Measurements from ENCODE around the gene TRIM62. TPM values are rescaled to one million over a fixed set of nuclear protein-coding genes. Genes with fewer than 3 reads are reported as not detected.

TRIM62 gene
- total RNA-seq (2014; rRNA removed; shearing (Covaris generic)) (2.0 and 2.4 TPM in 2 replicates), total RNA-seq (2022) (8.4 and 8.8 TPM in 2 replicates), Bru-seq, nascent RNA (percentile 50 among the genes with signal in this experiment), BruChase-seq, experiment 1, labeled RNA remaining after a 6-hour chase (percentile 53 among the genes with signal in this experiment), BruChase-seq, experiment 2, labeled RNA remaining after a 2-hour chase (percentile 52 among the genes with signal in this experiment)
- long read RNA-seq, transcript TRIM62-201 (5 exons, 3,437 nt): major isoform, 18 of 27 reads
- long read RNA-seq, partial matches to known transcripts: 4 of 27 reads
- long read RNA-seq, other reads (novel, unspliced or antisense): 5 of 27 reads

- H2AFZ ChIP-seq (ENCODE audit: low read length): peak within 1 kb of the TSS; percentile 9; the same call in 1 of the 2 replicates
- H3K4me1 ChIP-seq (ENCODE audit: insufficient read depth, low read length, poor library complexity, severe bottlenecking): peaks cover 21% of the 10 kb centered on the region
- H3K9me2 ChIP-seq (ENCODE audit: insufficient read depth, low read length): no peaks in the 10 kb centered on the region
- intact Hi-C loops (cut with micrococcal nuclease; ENCODE audit: unreplicated experiment): loop anchor here (2.0 kb wide), 1 partner anchor 75 kb away; the partner anchor contains the start of gene ZNF362
- peak within 1 kb of the TSS; percentile 74 for H3K4me3 ChIP-seq (ENCODE audit: low read depth, low read length, poor library complexity, severe bottlenecking)
- H3K9me3 ChIP-seq (ENCODE audit: low read length): no peaks in the 10 kb centered on the region
- peak; percentile 88 for DNase-seq (ENCODE audit: low spot score)
- TF ChIP-seq, protein P1, sequence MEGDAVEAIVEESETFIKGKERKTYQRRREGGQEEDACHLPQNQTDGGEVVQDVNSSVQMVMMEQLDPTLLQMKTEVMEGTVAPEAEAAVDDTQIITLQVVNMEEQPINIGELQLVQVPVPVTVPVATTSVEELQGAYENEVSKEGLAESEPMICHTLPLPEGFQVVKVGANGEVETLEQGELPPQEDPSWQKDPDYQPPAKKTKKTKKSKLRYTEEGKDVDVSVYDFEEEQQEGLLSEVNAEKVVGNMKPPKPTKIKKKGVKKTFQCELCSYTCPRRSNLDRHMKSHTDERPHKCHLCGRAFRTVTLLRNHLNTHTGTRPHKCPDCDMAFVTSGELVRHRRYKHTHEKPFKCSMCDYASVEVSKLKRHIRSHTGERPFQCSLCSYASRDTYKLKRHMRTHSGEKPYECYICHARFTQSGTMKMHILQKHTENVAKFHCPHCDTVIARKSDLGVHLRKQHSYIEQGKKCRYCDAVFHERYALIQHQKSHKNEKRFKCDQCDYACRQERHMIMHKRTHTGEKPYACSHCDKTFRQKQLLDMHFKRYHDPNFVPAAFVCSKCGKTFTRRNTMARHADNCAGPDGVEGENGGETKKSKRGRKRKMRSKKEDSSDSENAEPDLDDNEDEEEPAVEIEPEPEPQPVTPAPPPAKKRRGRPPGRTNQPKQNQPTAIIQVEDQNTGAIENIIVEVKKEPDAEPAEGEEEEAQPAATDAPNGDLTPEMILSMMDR (conservative IDR thresholded peaks at IDR 0.05; ENCODE audit: low read length): no peak
- TF ChIP-seq EZH2phosphoT487 (IDR thresholded peaks at IDR 0.05; ENCODE audit: borderline replicate concordance, low read depth, low read length): no peak
- no peaks in the 10 kb centered on the region for H3K36me3 ChIP-seq (ENCODE audit: insufficient read depth, low read length)
- H3K4me2 ChIP-seq (ENCODE audit: low read length): peak within 1 kb of the TSS; percentile 96
- H4K20me1 ChIP-seq (ENCODE audit: insufficient read depth, low read length): no peaks in the 10 kb centered on the region
- H3K27ac ChIP-seq (ENCODE audit: low read depth, low read length, poor library complexity, severe bottlenecking): peak within 1 kb of the TSS; percentile 18
- H3K79me2 ChIP-seq (ENCODE audit: insufficient read depth, low read depth, low read length): no peaks in the 10 kb centered on the region
- CTCF ChIA-PET (ENCODE audit: unreplicated experiment): interaction anchor here (1.7 kb wide), 1 partner anchor 76 kb away, joined by 3 read pairs; no protein-coding TSS in a partner anchor
- POLR2A ChIA-PET: interaction anchor here (1.0 to 2.0 kb wide), 4 partner anchors 8 to 75 kb away, joined by 4 to 8 read pairs (median 6); no protein-coding TSS in a partner anchor
- BruUV-seq (replicated peaks): no TSS peak
Measured at GRCh38 chr1:33181921-33182341, at the start of gene TRIM62. Gene TRIM62 (minus strand): TSS chr1:33182043. CDS start chr1:33181432, 611 bp downstream.

DNA sequence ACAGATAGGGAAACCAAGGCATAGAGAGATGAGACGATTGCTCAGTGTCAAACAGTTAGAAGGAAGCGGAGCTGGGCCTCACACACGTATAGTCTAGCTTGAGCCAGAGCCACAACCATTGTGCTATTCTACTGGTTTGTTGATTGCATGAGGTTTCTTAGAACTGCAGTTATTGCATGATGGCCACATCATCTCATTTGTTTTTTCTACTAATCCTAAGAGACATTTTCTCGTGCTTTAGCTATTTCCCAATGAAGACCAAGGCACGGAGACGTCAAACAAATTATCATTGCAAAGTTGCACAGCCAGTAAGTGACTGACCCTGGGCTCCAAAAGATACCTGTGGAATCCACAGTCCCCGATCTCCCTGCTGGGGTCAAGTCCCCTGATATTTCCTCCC lies 49.3 kb upstream of the TRIM62 start:
- Histone ChIP-seq H3K9me3 (ENCODE audit: low read length) (no peaks in the 10 kb centered on the region), H3K4me1 (ENCODE audit: insufficient read depth, low read length, poor library complexity, severe bottlenecking) (no peaks in the 10 kb centered on the region), H3K36me3 (ENCODE audit: insufficient read depth, low read length) (no peaks in the 10 kb centered on the region), H3K4me2 (ENCODE audit: low read length) (no peak overlapping the region), H3K4me3 (ENCODE audit: low read depth, low read length, poor library complexity, severe bottlenecking) (no peak overlapping the region), H2AFZ (ENCODE audit: low read length) (no peak overlapping the region), H3K27ac (ENCODE audit: low read depth, low read length, poor library complexity, severe bottlenecking) (no peak overlapping the region), H3K9me2 (ENCODE audit: insufficient read depth, low read length) (no peaks in the 10 kb centered on the region), H3K79me2 (ENCODE audit: insufficient read depth, low read depth, low read length) (no peaks in the 10 kb centered on the region), H4K20me1 (ENCODE audit: insufficient read depth, low read length) (no peaks in the 10 kb centered on the region)
- intact Hi-C loops (cut with micrococcal nuclease; ENCODE audit: unreplicated experiment): no loop called here
- no TSS peak for BruUV-seq (replicated peaks)
- DNase-seq (ENCODE audit: low spot score): no peak
- POLR2A ChIA-PET: no interaction called here
- CTCF ChIA-PET (ENCODE audit: unreplicated experiment): no interaction called here
- TF ChIP-seq EZH2phosphoT487 (IDR thresholded peaks at IDR 0.05; ENCODE audit: borderline replicate concordance, low read depth, low read length): no peak
- TF ChIP-seq, protein P1 (conservative IDR thresholded peaks at IDR 0.05; ENCODE audit: low read length): no peak

- H3K4me3 ChIP-seq (ENCODE audit: low read depth, low read length, poor library complexity, severe bottlenecking): no peak overlapping the region
- H3K4me1 ChIP-seq (ENCODE audit: insufficient read depth, low read length, poor library complexity, severe bottlenecking): no peaks in the 10 kb centered on the region
- intact Hi-C loops (cut with micrococcal nuclease; ENCODE audit: unreplicated experiment): no loop called here
- no peaks in the 10 kb centered on the region for H4K20me1 ChIP-seq (ENCODE audit: insufficient read depth, low read length)
- no peaks in the 10 kb centered on the region for H3K79me2 ChIP-seq (ENCODE audit: insufficient read depth, low read depth, low read length)
- no peak for DNase-seq (ENCODE audit: low spot score)
- no peak overlapping the region for H2AFZ ChIP-seq (ENCODE audit: low read length)
- ChIA-PET CTCF (ENCODE audit: unreplicated experiment) (no interaction called here), POLR2A (no interaction called here)
- no peak overlapping the region for H3K27ac ChIP-seq (ENCODE audit: low read depth, low read length, poor library complexity, severe bottlenecking)
- no peaks in the 10 kb centered on the region for H3K9me2 ChIP-seq (ENCODE audit: insufficient read depth, low read length)
- H3K4me2 ChIP-seq (ENCODE audit: low read length): no peak overlapping the region
- no peaks in the 10 kb centered on the region for H3K36me3 ChIP-seq (ENCODE audit: insufficient read depth, low read length)
- no TSS peak for BruUV-seq (replicated peaks)
- peaks cover 7% of the 10 kb centered on the region; the same call in 1 of the 2 replicates for H3K9me3 ChIP-seq (ENCODE audit: low read length)
- TF ChIP-seq EZH2phosphoT487 (IDR thresholded peaks at IDR 0.05; ENCODE audit: borderline replicate concordance, low read depth, low read length): no peak
- TF ChIP-seq, protein P1 (conservative IDR thresholded peaks at IDR 0.05; ENCODE audit: low read length): no peak
Measured at GRCh38 chr1:33228935-33229487, 47.2 kb upstream of the TRIM62 start.
